Coronary artery (tissue), 2 donors: ENCODE results near the gene TNS3.

Source experiments
- DNase-seq: peaks from one replicate; pipeline ENCODE4 v3.0.0-alpha.2; 2017; ENCODE audit warnings: low spot score
- H3K27ac ChIP-seq, 2 donors: fragments of 200-600 bp; sonication (generic); one replicate each; pipeline ENCODE4 v1.5.1; 2016 to 2019
- H3K4me3 ChIP-seq: fragments of 200-600 bp; sonication (generic); 2 replicates; pipeline ENCODE4 v1.5.1; 2016; ENCODE audit warnings: mild to moderate bottlenecking, moderate library complexity
- CTCF ChIP-seq: fragments of 200-600 bp; sonication (generic); IDR thresholded peaks from one replicate; pipeline ENCODE4 v1.5.1; 2019; ENCODE audit warnings: antibody characterized with exemption

TNS3 gene

GRCh38 chr7:47314728-47315607 lies 266.9 kb downstream of the TNS3 start:
- Histone ChIP-seq H3K4me3 (peak overlapping the region; percentile 49), H3K27ac (peak overlapping the region; percentile 47 to 80)
- DNase-seq, result peak; percentile 78
- no peak for TF ChIP-seq CTCF

- TF ChIP-seq CTCF, result no peak
- Histone ChIP-seq H3K4me3 (peak overlapping the region; percentile 49), H3K27ac (peak overlapping the region; percentile 47 to 80)
- no peak for DNase-seq
These were observed 267.7 kb downstream of the TNS3 start for GRCh38 chr7:47314248-47314647.

GRCh38 chr7:47313564-47313963 lies 268.3 kb downstream of the TNS3 start:
- peak overlapping the region in 1 of 2 donors; percentile 80 for H3K27ac ChIP-seq
- no peak for TF ChIP-seq CTCF
- peak; percentile 50 for DNase-seq
- no peak overlapping the region for H3K4me3 ChIP-seq

- TF ChIP-seq CTCF, result no peak
- Histone ChIP-seq H3K27ac (no peak overlapping the region), H3K4me3 (no peak overlapping the region)
- peak; percentile 21 for DNase-seq
These were observed 270.0 kb downstream of the TNS3 start for GRCh38 chr7:47311891-47312290.

GRCh38 chr7:47310020-47310419 lies 271.9 kb downstream of the TNS3 start:
- DNase-seq, result no peak
- TF ChIP-seq CTCF, result no peak
- Histone ChIP-seq H3K27ac (peak overlapping the region; percentile 24 to 39), H3K4me3 (no peak overlapping the region)

- Histone ChIP-seq H3K4me3 (no peak overlapping the region), H3K27ac (no peak overlapping the region)
- TF ChIP-seq CTCF, result no peak
- peak; percentile 58 for DNase-seq
These were observed 273.1 kb downstream of the TNS3 start for GRCh38 chr7:47308808-47309207.

GRCh38 chr7:47307311-47307710 lies 274.6 kb downstream of the TNS3 start:
- no peak overlapping the region for H3K27ac ChIP-seq
- TF ChIP-seq CTCF, result no peak
- DNase-seq, result no peak
- no peak overlapping the region for H3K4me3 ChIP-seq
